Measurements from ENCODE around the gene COX5B. TPM values are rescaled to one million over a fixed set of nuclear protein-coding genes. Genes with fewer than 3 reads are reported as not detected.
"Not testable (repeated sequence)": the region's sequence is repeated elsewhere in the genome, so short reads cannot be mapped to it uniquely, and the experiment has no call there.

COX5B gene
- total RNA-seq, 1 experiment from 2014 or later, result 310 TPM

- H2AFZ ChIP-seq; H3K27ac ChIP-seq; H3K9me3 ChIP-seq (ENCODE audit: insufficient read depth, low read depth); BruUV-seq (replicated peaks); H3K4me2 ChIP-seq; H3K4me1 ChIP-seq (replicated peaks; ENCODE audit: insufficient read depth); POLR2A ChIA-PET (ENCODE audit: unreplicated experiment); H3K9me2 ChIP-seq (ENCODE audit: insufficient read depth); DNase-seq; CTCF ChIA-PET; H3F3A ChIP-seq (ENCODE audit: insufficient read depth, low read depth); H4K20me1 ChIP-seq (ENCODE audit: insufficient read depth); intact Hi-C loops (cut with micrococcal nuclease; ENCODE audit: unreplicated experiment); H3K27me3 ChIP-seq (ENCODE audit: insufficient read depth, low read depth); H3K79me2 ChIP-seq (ENCODE audit: low read depth); H3K4me3 ChIP-seq; H3K36me3 ChIP-seq (ENCODE audit: low read depth): not testable (repeated sequence)
Measured at GRCh38 chr2:97625354-97626048, 20.4 kb upstream of the COX5B start.

- H3F3A ChIP-seq (ENCODE audit: insufficient read depth, low read depth); H3K27me3 ChIP-seq (ENCODE audit: insufficient read depth, low read depth); BruUV-seq (replicated peaks); intact Hi-C loops (cut with micrococcal nuclease; ENCODE audit: unreplicated experiment); H3K4me2 ChIP-seq; CTCF ChIA-PET; H3K27ac ChIP-seq; DNase-seq; H3K4me1 ChIP-seq (replicated peaks; ENCODE audit: insufficient read depth); H3K36me3 ChIP-seq (ENCODE audit: low read depth); POLR2A ChIA-PET (ENCODE audit: unreplicated experiment); H3K4me3 ChIP-seq; H2AFZ ChIP-seq; H3K9me3 ChIP-seq (ENCODE audit: insufficient read depth, low read depth); H4K20me1 ChIP-seq (ENCODE audit: insufficient read depth); H3K9me2 ChIP-seq (ENCODE audit: insufficient read depth); H3K79me2 ChIP-seq (ENCODE audit: low read depth): not testable (repeated sequence)
Measured at GRCh38 chr2:97626049-97626430, 19.8 kb upstream of the COX5B start.

GRCh38 chr2:97644023-97644717 is 1.7 kb upstream of the COX5B start:
- no TSS peak for BruUV-seq (replicated peaks)
- no peak for TF ChIP-seq CTCF (conservative IDR thresholded peaks at IDR 0.05)
- no peak for TF ChIP-seq EZH2 (IDR thresholded peaks at IDR 0.05; ENCODE audit: low read depth)
- no peaks in the 10 kb centered on the region for H4K20me1 ChIP-seq (ENCODE audit: insufficient read depth)
- CTCF ChIA-PET, result interaction anchor here (0.6 kb wide), 1 partner anchor 61 kb away, joined by 3 read pairs; no protein-coding TSS in a partner anchor
- peaks cover 25% of the 10 kb centered on the region for H3K79me2 ChIP-seq (ENCODE audit: low read depth)
- peaks cover 20% of the 10 kb centered on the region for H3K36me3 ChIP-seq (ENCODE audit: low read depth)
- DNase-seq, result no peak
- POLR2A ChIA-PET (ENCODE audit: unreplicated experiment), result interaction anchor here (0.6 kb wide), 1 partner anchor 20 kb away, joined by 6 read pairs; the partner anchor contains the start of gene ACTR1B
- H3F3A ChIP-seq (ENCODE audit: insufficient read depth, low read depth), result peaks cover 14% of the 10 kb centered on the region; the same call in 1 of the 2 replicates
- peaks cover 10% of the 10 kb centered on the region for H3K4me1 ChIP-seq (replicated peaks; ENCODE audit: insufficient read depth)
- no peaks in the 10 kb centered on the region for H3K9me3 ChIP-seq (ENCODE audit: insufficient read depth, low read depth)
- intact Hi-C loops (cut with micrococcal nuclease; ENCODE audit: unreplicated experiment), result loop anchor here (10.0 kb wide), 1 partner anchor 49 kb away; no protein-coding TSS in a partner anchor
- no peaks in the 10 kb centered on the region for H3K9me2 ChIP-seq (ENCODE audit: insufficient read depth)
- no peak overlapping the region for H2AFZ ChIP-seq
- no peak overlapping the region for H3K4me3 ChIP-seq
- no peaks in the 10 kb centered on the region for H3K27me3 ChIP-seq (ENCODE audit: insufficient read depth, low read depth)
- no peak overlapping the region for H3K27ac ChIP-seq
- no peak overlapping the region; the same call in 1 of the 2 replicates for H3K4me2 ChIP-seq

- TF ChIP-seq CTCF (conservative IDR thresholded peaks at IDR 0.05) (no peak), EZH2 (IDR thresholded peaks at IDR 0.05; ENCODE audit: low read depth) (no peak)
- ChIA-PET CTCF (interaction anchor here (2.4 kb wide), 1 partner anchor 18 kb away, joined by 13 read pairs; the partner anchor contains the start of gene ACTR1B), POLR2A (ENCODE audit: unreplicated experiment) (interaction anchor here (0.6 to 1.5 kb wide), 8 partner anchors 18 to 1263 kb away, joined by 3 to 67 read pairs (median 6); partner anchors contain the start of gene ACTR1B)
- Histone ChIP-seq H3K4me3 (peak overlapping the region; percentile 72), H3K9me3 (ENCODE audit: insufficient read depth, low read depth) (no peaks in the 10 kb centered on the region), H3K27ac (peak overlapping the region; percentile 53), H3K4me1 (replicated peaks; ENCODE audit: insufficient read depth) (peaks cover 10% of the 10 kb centered on the region), H3K4me2 (peak overlapping the region; percentile 83), H4K20me1 (ENCODE audit: insufficient read depth) (no peaks in the 10 kb centered on the region), H3K9me2 (ENCODE audit: insufficient read depth) (no peaks in the 10 kb centered on the region), H3K36me3 (ENCODE audit: low read depth) (peaks cover 23% of the 10 kb centered on the region), H3K79me2 (ENCODE audit: low read depth) (peaks cover 25% of the 10 kb centered on the region), H3K27me3 (ENCODE audit: insufficient read depth, low read depth) (no peaks in the 10 kb centered on the region), H3F3A (ENCODE audit: insufficient read depth, low read depth) (peaks cover 23% of the 10 kb centered on the region; the same call in 1 of the 2 replicates), H2AFZ (peak overlapping the region; percentile 95)
- intact Hi-C loops (cut with micrococcal nuclease; ENCODE audit: unreplicated experiment), result loop anchor here (1.0 to 10.0 kb wide), 3 partner anchors 19 to 52 kb away; partner anchors contain the start of gene ACTR1B
- BruUV-seq (replicated peaks), result TSS peak; percentile 97
- no peak for DNase-seq
Measured at GRCh38 chr2:97645112-97645694, 659 bp upstream of the COX5B start.
